ENCODE results near the gene ARIH2. TPM values are rescaled to one million over a fixed set of nuclear protein-coding genes. Genes with fewer than 3 reads are reported as not detected.

ARIH2 gene
- polyA plus RNA-seq, 1 donor (not counting 4 experiments of a cell fraction or from before 2014, with no cell fraction given) = 66.7 TPM

- H3K9ac ChIP-seq (ENCODE audit: control insufficient read depth, extremely low read depth, insufficient read depth, low read length) = peak overlapping the region; percentile 90
- TF ChIP-seq, protein P1, sequence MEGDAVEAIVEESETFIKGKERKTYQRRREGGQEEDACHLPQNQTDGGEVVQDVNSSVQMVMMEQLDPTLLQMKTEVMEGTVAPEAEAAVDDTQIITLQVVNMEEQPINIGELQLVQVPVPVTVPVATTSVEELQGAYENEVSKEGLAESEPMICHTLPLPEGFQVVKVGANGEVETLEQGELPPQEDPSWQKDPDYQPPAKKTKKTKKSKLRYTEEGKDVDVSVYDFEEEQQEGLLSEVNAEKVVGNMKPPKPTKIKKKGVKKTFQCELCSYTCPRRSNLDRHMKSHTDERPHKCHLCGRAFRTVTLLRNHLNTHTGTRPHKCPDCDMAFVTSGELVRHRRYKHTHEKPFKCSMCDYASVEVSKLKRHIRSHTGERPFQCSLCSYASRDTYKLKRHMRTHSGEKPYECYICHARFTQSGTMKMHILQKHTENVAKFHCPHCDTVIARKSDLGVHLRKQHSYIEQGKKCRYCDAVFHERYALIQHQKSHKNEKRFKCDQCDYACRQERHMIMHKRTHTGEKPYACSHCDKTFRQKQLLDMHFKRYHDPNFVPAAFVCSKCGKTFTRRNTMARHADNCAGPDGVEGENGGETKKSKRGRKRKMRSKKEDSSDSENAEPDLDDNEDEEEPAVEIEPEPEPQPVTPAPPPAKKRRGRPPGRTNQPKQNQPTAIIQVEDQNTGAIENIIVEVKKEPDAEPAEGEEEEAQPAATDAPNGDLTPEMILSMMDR (optimal IDR thresholded peaks at IDR 0.05 in 1 of 3, IDR thresholded peaks at IDR 0.05 in 1 of 3, conservative IDR thresholded peaks at IDR 0.05 in 1 of 3; ENCODE audit: extremely low read depth in 1 of 3, insufficient read depth in 2 of 3, low read length in 3 of 3) = no peak
- no peak for TF ChIP-seq EZH2 (IDR thresholded peaks at IDR 0.05; ENCODE audit: low read length)
- dilution Hi-C loops (cut with MboI; ENCODE audit: extremely low pct_ligation_motif_present, low sequenced_read_pairs) = no loop called here
- no peaks in the 10 kb centered on the region for H3K27me3 ChIP-seq (ENCODE audit: control insufficient read depth, extremely low read depth, insufficient read depth, low read length)
- FAIRE-seq (no peak), DNase-seq (ENCODE audit: low read depth, low spot score) (no peak)
- peaks cover 66% of the 10 kb centered on the region for H3K79me2 ChIP-seq (ENCODE audit: control insufficient read depth, insufficient read depth, low read length)
- H2AFZ ChIP-seq (ENCODE audit: control insufficient read depth, low read length) = peak overlapping the region; percentile 43
- H3K4me1 ChIP-seq (ENCODE audit: control insufficient read depth, extremely low read depth, insufficient read depth, low read length) = peaks cover 34% of the 10 kb centered on the region
- H3K27ac ChIP-seq (ENCODE audit: control insufficient read depth, insufficient read depth, low read length) = peak overlapping the region; percentile 91
- peaks cover 4% of the 10 kb centered on the region for H4K20me1 ChIP-seq (ENCODE audit: control insufficient read depth, extremely low read depth, insufficient read depth, low read length)
- H3K9me1 ChIP-seq (ENCODE audit: control insufficient read depth, extremely low read depth, insufficient read depth, low read length) = no peaks in the 10 kb centered on the region
- H3K4me2 ChIP-seq (ENCODE audit: control insufficient read depth, extremely low read depth, insufficient read depth, low read depth, low read length) = peak overlapping the region; percentile 99
- H3K36me3 ChIP-seq (ENCODE audit: control insufficient read depth in 2 of 2, extremely low read depth in 1 of 2, insufficient read depth in 2 of 2, low read length in 2 of 2) = peaks cover 29 to 41% of the 10 kb centered on the region in 2 experiments
- peak overlapping the region; percentile 80 to 97 (median 93) for H3K4me3 ChIP-seq (ENCODE audit: control insufficient read depth in 2 of 3, extremely low read depth in 1 of 3, insufficient read depth in 2 of 3, low read depth in 1 of 3, low read length in 3 of 3)
- no peaks in the 10 kb centered on the region for H3K9me3 ChIP-seq (ENCODE audit: control insufficient read depth, low read depth, low read length)
Observed at GRCh38 chr3:49022688-49023171, 104.1 kb downstream of the ARIH2 start.

- Histone ChIP-seq H3K27me3 (ENCODE audit: control insufficient read depth, extremely low read depth, insufficient read depth, low read length) (no peaks in the 10 kb centered on the region), H3K9me1 (ENCODE audit: control insufficient read depth, extremely low read depth, insufficient read depth, low read length) (peaks cover 3% of the 10 kb centered on the region), H3K4me3 (ENCODE audit: control insufficient read depth in 2 of 3, extremely low read depth in 1 of 3, insufficient read depth in 2 of 3, low read depth in 1 of 3, low read length in 3 of 3) (no peak overlapping the region), H4K20me1 (ENCODE audit: control insufficient read depth, extremely low read depth, insufficient read depth, low read length) (peaks cover 4% of the 10 kb centered on the region), H2AFZ (ENCODE audit: control insufficient read depth, low read length) (no peak overlapping the region), H3K79me2 (ENCODE audit: control insufficient read depth, insufficient read depth, low read length) (peaks cover 77% of the 10 kb centered on the region), H3K4me2 (ENCODE audit: control insufficient read depth, extremely low read depth, insufficient read depth, low read depth, low read length) (no peak overlapping the region), H3K9ac (ENCODE audit: control insufficient read depth, extremely low read depth, insufficient read depth, low read length) (no peak overlapping the region), H3K27ac (ENCODE audit: control insufficient read depth, insufficient read depth, low read length) (no peak overlapping the region), H3K9me3 (ENCODE audit: control insufficient read depth, low read depth, low read length) (no peaks in the 10 kb centered on the region), H3K4me1 (ENCODE audit: control insufficient read depth, extremely low read depth, insufficient read depth, low read length) (peaks cover 42% of the 10 kb centered on the region), H3K36me3 (ENCODE audit: control insufficient read depth in 2 of 2, extremely low read depth in 1 of 2, insufficient read depth in 2 of 2, low read length in 2 of 2) (peaks cover 29 to 52% of the 10 kb centered on the region in 2 experiments)
- DNase-seq (ENCODE audit: low read depth, low spot score) (no peak), FAIRE-seq (no peak)
- TF ChIP-seq EZH2 (IDR thresholded peaks at IDR 0.05; ENCODE audit: low read length) = no peak
- TF ChIP-seq, protein P1 (optimal IDR thresholded peaks at IDR 0.05 in 1 of 3, IDR thresholded peaks at IDR 0.05 in 1 of 3, conservative IDR thresholded peaks at IDR 0.05 in 1 of 3; ENCODE audit: extremely low read depth in 1 of 3, insufficient read depth in 2 of 3, low read length in 3 of 3) = no peak
- dilution Hi-C loops (cut with MboI; ENCODE audit: extremely low pct_ligation_motif_present, low sequenced_read_pairs) = no loop called here
Observed at GRCh38 chr3:49023775-49024174, 105.1 kb downstream of the ARIH2 start.

All from keratinocyte (primary cell).